COR-L47 (cell line): ENCODE results near the gene ASTN2.
A peak's percentile ranks its signal among the peaks of the same experiment; 100 is the strongest.

Experiments used
- DNase-seq: peaks from one replicate; lab custom pipeline; 2025; lab: John Stamatoyannopoulos, UW

Gene ASTN2

GRCh38 chr9:116749772-116750171 lies 665.1 kb downstream of the ASTN2 start:
- no peak for DNase-seq

GRCh38 chr9:116749176-116749575 lies 665.7 kb downstream of the ASTN2 start:
- DNase-seq: no peak

DNA sequence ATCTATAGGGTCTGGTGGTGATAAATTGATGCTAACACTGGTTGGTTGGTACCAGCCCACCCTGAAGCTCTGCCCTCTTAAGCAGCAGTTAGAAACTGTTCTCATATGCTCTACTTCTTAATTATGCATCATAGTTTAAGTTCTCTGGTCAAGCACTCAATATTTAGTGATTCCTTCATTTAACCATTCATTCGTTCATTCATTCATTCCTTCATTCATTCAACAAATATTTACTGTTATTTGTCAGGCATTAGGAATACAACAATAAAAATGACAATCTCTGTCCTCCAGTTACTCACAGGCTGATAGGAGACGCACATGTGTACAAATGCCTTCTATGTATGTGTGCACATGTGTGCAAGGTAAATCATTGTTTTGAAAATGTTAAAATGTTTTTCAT lies 673.1 kb downstream of the ASTN2 start:
- DNase-seq: no peak

GRCh38 chr9:116741086-116741740 lies 673.6 kb downstream of the ASTN2 start:
- no peak for DNase-seq

- DNase-seq: peak; percentile 81
These were observed 677.7 kb downstream of the ASTN2 start for GRCh38 chr9:116737152-116737546.

GRCh38 chr9:116736399-116737151 lies 678.3 kb downstream of the ASTN2 start:
- no peak for DNase-seq

DNA sequence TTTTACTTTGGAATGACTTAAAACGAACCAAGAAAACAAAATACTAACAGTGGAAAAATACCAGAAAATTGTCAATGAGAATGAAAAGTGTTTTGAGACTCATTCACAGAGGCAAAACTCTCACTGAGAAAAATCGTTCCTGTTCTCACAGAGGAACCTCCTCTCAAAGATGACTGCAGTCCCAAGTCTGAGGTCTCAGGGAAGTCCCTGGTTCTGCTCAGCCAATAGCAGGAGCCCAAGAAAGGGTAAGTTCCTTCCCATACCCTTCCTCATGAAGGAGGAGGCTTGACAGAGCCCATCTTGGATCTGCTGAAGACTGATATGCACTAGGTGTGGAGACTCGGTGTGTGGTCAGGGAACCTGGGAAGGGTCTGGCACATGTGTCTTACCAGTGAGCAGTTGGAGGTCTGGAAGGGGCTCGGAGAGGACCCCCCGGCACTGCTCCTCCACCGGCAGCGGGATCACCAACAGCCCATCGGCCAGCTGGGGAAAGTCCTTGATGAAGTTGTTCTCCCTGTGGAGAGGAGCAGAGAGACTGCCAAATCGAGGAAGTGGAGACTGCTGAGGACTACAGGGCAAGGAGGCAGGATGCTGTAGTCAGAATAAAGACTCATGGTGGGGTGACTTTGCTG lies 681.7 kb downstream of the ASTN2 start:
- no peak for DNase-seq

DNA sequence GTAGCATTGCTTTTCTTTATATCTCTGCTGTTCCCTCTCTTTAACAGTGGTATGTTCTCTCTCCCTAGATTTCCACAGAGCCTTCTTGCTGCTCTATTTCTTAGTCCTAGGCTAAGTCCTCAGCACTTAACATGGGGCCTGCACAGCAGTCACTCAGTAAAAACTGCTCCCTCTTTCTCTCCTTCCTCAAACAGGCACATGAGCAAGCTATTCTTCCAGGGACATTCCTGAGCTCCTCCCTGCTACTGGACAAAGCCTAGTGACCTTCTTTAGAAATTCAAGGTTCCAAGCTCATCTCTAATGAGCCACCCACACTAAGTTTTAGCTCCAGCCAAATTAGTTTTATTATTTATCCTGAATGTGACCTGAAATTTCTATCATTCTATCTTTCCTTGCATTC lies 688.3 kb downstream of the ASTN2 start:
- DNase-seq: no peak

GRCh38 chr9:116724123-116724522 lies 690.7 kb downstream of the ASTN2 start:
- no peak for DNase-seq

- no peak for DNase-seq
These were observed 692.9 kb downstream of the ASTN2 start for GRCh38 chr9:116721944-116722343.

DNA sequence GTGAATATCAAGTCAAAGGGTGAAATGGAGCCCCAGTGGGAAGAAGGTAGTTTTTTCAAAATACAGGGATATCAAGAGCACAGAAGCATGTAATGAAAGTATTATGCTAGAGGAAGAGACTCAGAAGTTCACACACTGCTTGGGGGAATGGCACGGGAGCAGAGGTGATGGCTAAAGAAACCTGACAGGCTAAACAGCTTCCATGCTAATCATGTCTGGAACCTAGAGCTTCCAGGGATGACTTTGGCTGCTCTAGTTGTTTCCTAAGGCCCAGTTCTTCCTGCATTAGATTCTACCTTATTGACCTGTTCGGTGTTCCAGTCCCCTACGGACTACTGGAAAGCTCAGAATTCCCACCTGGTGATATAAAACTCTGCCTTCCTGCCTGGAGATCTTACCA lies 693.4 kb downstream of the ASTN2 start:
- DNase-seq: no peak

DNA sequence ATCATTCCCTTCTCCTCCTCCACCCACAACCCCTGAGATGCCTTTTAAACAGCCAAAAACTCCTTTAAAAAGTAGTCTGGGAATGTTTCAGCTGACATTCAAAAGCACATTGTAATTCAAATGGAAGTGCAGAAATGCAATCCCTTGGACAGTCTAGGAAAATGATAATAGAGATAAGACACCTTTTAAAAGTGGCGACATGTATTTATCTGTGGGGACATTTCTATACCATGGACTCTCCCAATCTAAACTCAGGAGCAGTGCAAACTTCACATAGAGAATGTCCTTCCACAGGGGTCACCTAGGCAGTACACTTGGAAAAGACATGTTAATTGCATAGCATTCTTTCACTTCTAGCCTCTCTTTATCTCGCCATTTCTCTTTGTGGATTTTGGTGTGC lies 694.7 kb downstream of the ASTN2 start:
- no peak for DNase-seq

GRCh38 chr9:116718111-116718510 lies 696.7 kb downstream of the ASTN2 start:
- DNase-seq: no peak

DNA sequence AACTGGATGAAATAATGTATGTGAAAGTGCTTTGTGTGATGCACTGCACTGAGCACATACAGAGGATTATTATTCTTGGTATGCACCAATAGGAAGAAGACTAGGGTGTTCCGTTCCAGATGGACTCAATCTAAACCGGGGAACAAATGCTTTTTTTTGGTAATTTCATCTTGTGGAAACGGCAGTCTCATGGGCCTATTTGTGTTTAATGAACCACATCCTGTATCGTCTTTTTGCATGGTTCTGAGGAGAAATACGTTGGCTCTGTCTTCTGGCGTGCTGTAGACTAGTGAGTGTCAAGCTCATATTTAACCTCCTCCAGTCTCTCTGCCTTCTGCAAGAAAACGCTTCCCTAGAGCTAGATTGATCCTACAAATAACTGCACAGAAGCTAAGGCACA lies 697.7 kb downstream of the ASTN2 start:
- no peak for DNase-seq

- DNase-seq: no peak
These were observed 698.4 kb downstream of the ASTN2 start for GRCh38 chr9:116716438-116716837.

DNA sequence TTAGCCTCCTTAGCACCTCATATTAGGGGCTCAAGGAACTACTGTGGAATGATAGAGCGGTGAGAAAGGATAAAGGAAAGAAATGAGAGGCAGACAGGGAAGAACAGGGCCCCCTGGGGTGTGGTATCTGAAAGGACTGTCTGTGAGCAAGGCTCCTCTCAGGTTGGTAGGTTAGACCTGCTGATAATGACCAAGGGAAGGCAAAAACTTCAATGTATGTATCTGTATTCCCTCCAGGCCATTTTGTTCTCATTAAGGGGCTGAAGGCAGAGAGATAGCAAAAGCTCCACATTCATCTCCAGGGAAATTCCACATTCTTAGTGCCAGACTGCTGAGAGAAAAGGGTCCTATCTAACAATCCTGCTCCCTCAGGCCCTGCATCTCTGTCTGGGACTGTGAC lies 699.1 kb downstream of the ASTN2 start:
- DNase-seq: no peak

DNA sequence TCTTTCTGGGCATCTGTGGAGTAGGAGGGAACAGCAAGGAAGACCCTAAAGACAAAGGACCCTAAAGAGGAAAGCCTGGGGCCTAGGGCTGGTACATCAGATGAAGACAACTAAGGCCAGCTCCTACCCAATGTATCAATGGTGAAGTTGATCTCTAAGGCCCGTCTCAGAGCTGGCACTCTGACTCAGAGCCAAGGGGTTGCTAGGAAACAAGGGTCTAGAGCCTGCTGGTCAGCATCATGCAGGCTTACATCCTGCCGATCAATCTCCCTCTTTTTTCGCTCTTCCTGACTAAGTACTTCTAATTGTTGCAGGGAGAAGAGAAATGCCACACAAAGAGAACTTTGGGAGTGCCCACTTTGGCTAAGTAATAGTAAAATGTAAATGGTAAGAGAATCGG lies 701.6 kb downstream of the ASTN2 start:
- DNase-seq: peak; percentile 12

GRCh38 chr9:116712781-116713180 lies 702.1 kb downstream of the ASTN2 start:
- DNase-seq: no peak

- no peak for DNase-seq
These were observed 708.3 kb downstream of the ASTN2 start for GRCh38 chr9:116706310-116707290.

DNA sequence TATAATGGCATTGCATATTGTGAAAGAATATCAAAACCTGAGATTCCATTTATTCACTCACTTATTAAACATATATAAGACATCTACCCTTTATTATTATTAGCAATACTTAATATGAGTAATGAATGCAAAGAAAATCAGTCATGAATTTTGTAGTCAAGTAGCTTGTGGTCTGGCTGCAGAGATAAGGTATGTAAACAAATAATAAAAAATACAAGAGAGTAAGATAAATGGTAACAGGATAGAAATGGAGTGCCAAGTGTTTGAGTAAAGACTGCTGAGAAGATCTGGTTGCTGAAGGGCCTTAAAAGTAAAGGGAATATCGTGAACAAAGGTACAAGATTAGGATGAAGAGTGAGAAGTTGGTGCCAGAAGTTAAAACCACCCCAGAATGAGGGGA lies 709.3 kb downstream of the ASTN2 start:
- no peak for DNase-seq

- no peak for DNase-seq
These were observed 710.4 kb downstream of the ASTN2 start for GRCh38 chr9:116704470-116704869.

DNA sequence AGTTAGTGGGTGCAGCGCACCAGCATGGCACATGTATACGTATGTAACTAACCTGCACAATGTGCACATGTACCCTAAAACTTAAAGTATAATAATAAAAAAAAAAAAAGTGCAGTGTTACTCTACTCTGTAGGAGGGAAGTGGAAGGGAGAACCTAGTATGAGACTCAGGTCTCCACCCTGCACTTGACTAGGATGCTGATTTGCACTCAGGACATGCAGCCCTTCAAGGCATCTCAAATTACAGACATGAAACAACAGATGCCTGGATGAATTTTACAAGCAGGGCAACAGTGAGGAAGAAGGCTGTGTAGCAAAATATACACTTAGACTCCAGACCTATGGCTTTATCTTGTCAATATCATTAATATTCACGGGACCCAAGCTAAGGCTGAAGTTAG lies 711.2 kb downstream of the ASTN2 start:
- DNase-seq: no peak
